Measurements from ENCODE around the gene FRY. TPM values are rescaled to one million over a fixed set of nuclear protein-coding genes. Genes with fewer than 3 reads are reported as not detected.

FRY gene
- total and polyA plus RNA-seq, 2 of the 13 experiments (the other 11 are each of a cell fraction or from before 2014, with no cell fraction given): 8.2 to 13.1 TPM

DNA sequence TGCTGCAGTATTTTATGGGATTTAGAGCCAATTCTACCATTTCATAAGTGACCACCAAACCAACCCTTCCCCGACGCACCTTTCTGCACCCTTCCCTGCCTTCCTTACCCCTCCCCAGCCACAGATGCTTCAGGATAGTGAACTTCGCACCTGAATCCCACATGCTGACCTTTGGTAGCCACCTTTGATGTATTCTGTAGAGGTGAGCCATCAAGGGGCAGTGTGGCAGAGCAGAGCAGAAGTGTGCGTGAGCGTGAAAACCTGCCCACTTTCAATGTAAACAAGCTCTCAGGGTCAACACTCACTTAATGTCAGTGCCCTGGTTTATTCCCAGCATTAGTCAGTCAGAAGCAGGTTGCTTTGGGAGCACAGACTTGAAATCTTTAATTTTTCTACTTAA, 107.7 kb downstream of the FRY start (continued):
- no peak for TF ChIP-seq THAP9 (CRISPR knock-in tag; IDR thresholded peaks at IDR 0.05; ENCODE audit: borderline replicate concordance)
- TF ChIP-seq, protein P1, sequence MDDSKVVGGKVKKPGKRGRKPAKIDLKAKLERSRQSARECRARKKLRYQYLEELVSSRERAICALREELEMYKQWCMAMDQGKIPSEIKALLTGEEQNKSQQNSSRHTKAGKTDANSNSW (CRISPR knock-in tag; IDR thresholded peaks at IDR 0.05; ENCODE audit: borderline replicate concordance): no peak
- TF ChIP-seq, protein P2, sequence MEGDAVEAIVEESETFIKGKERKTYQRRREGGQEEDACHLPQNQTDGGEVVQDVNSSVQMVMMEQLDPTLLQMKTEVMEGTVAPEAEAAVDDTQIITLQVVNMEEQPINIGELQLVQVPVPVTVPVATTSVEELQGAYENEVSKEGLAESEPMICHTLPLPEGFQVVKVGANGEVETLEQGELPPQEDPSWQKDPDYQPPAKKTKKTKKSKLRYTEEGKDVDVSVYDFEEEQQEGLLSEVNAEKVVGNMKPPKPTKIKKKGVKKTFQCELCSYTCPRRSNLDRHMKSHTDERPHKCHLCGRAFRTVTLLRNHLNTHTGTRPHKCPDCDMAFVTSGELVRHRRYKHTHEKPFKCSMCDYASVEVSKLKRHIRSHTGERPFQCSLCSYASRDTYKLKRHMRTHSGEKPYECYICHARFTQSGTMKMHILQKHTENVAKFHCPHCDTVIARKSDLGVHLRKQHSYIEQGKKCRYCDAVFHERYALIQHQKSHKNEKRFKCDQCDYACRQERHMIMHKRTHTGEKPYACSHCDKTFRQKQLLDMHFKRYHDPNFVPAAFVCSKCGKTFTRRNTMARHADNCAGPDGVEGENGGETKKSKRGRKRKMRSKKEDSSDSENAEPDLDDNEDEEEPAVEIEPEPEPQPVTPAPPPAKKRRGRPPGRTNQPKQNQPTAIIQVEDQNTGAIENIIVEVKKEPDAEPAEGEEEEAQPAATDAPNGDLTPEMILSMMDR (CRISPR knock-in tag; IDR thresholded peaks at IDR 0.05): peak; percentile 26; the same call in 1 of the 2 replicates
- no peak for TF ChIP-seq ZFP82 (CRISPR knock-in tag; IDR thresholded peaks at IDR 0.05; ENCODE audit: borderline replicate concordance)
- TF ChIP-seq U2AF1 (optimal IDR thresholded peaks at IDR 0.05; ENCODE audit: low read depth, low read length): no peak
- TF ChIP-seq ZNF143 (CRISPR knock-in tag; IDR thresholded peaks at IDR 0.05): no peak
- TF ChIP-seq MAF1 (CRISPR knock-in tag; IDR thresholded peaks at IDR 0.05; ENCODE audit: borderline replicate concordance): no peak
- peak; percentile 64; the same call in 1 of the 2 replicates for TF ChIP-seq SPEN (CRISPR knock-in tag; IDR thresholded peaks at IDR 0.05; ENCODE audit: low read depth)
- TF ChIP-seq KDM5A (IDR thresholded peaks at IDR 0.05; ENCODE audit: borderline replicate concordance, low read length): no peak
- no peak for TF ChIP-seq ZNF770 (CRISPR knock-in tag; IDR thresholded peaks at IDR 0.05)
- no peak for TF ChIP-seq CEBPB (IDR thresholded peaks at IDR 0.05; ENCODE audit: borderline replicate concordance, low read depth, low read length)
- no peak for TF ChIP-seq CERS6 (CRISPR knock-in tag; IDR thresholded peaks at IDR 0.05)
- TF ChIP-seq ZNF572 (CRISPR knock-in tag; IDR thresholded peaks at IDR 0.05): no peak
- no peak for TF ChIP-seq HOXA9 (CRISPR knock-in tag; IDR thresholded peaks at IDR 0.05; ENCODE audit: borderline replicate concordance)
- TF ChIP-seq ZNF883 (CRISPR knock-in tag; IDR thresholded peaks at IDR 0.05; ENCODE audit: not compliant biosample characterization): no peak

Measured in HepG2 (cell line).